GM21447 (cell line): ENCODE measurements around the gene ZNF608.

Experiments
- ATAC-seq: cut with Tn5 transposase; IDR thresholded peaks from one replicate; pipeline ENCODE4 v1.9.1; 2021; ENCODE audit not compliant: unreplicated experiment

ZNF608 gene

DNA sequence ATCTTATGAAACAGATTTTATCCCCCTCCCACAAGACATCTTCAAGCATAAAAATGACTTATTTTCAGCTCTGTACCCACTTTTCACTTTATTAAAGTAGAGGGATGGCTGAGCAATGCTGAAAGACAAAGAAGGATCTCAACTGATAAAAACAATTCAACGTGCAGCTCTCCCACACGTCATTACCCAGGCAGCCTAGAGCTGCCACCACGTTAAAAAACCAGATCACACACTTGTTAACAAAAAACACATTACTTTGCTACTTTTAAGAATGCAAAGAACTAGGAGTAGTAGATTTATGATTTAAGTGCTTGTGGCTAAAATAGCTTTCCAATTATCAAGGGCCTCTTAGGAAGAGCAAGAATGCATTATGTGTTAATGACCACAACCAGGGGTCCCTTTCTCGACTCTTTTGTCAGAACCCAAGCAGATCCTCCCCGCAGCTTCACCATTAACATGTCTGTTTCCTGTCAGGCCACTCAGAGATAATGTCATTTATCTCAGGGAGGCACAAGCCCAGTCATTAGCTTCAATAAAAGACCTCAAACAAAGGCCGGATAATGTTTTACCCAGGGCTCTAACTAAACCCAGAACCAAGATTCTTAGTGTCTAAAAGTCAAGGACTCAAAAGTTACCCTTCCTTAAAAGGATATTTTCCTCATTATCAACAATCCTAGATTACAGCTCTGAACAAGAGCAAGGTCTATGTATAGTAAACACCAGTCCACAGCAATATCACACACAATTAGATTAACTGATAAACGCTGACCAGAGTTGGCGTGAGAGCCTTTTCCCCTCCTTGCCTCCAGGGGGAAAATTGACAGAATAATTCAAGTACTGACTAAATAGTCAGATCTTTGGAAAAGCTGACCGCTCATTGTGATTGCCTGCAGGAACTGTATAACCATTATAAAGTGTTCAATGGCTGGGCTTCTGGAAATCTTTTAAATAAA lies 7.5 kb downstream of the ZNF608 start:
- no peak for ATAC-seq

DNA sequence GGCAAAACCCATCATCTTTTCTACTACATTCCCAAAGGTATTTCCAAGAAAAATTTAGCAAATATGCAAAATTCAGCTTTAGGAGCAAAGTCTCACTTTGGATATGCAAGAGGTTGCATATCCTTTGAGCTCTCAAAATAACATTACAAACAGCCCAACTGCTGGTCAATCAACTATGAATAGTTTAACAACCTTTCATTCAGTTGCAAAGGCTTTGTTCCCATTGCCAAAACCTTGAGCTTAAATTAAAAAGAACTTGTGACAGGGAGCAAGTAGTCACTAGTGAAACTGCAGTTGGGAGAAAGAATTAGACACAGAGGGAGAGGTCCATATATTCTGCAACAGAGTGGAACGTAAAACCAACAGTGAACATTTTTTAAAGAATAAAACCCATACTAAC lies 8.8 kb downstream of the ZNF608 start:
- ATAC-seq, result no peak

DNA sequence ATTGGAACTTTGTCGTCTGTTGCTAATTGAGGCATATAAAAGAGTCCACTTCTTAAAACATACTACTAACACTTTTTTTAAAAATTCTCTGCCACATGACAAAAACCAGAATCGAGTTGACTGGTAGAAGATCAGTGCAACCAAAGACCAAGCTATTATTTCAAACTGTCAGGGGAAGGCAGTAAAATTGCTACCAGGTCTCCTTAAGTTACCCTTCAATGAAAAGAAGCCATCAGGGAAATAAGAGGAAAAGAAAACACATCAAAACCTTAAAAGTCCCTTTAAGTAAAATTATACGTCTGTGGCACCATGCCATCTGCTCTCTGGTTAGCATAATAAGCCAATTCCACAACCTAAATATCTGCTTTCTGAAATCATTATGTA lies 9.6 kb downstream of the ZNF608 start:
- ATAC-seq, result no peak

DNA sequence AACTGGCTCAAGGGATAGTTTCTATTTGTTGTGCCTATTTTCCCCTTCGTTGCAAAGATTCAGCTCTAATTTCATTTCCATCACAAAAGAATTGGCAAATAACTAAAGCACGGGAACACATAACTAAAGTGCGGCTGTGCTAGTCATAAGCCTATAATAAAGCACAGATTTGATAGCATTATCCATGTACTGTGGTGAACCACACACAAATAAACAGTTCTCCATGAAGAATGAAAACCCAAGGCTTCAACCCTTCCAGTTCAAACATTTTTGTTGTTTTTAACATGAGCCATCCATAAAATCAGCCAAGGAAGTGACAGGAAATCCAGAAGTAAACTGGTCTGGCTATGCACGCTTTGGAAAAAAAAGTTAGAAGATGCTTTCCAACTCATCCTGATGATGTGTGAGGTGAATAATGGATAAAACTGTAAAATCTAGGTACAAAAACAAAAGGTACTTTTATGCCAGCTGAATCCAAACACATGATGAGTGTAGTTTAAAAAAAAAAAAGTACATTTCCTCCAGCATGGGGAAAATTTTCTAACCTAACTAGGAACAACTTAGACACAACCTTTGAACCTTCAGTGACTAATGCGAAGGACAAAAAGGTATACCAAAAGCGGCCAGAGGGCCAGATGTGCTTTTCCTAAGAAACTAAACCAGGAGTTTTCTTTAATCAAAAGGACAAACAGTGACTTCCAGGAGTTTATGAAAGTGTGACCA lies 10.2 kb downstream of the ZNF608 start:
- no peak for ATAC-seq

DNA sequence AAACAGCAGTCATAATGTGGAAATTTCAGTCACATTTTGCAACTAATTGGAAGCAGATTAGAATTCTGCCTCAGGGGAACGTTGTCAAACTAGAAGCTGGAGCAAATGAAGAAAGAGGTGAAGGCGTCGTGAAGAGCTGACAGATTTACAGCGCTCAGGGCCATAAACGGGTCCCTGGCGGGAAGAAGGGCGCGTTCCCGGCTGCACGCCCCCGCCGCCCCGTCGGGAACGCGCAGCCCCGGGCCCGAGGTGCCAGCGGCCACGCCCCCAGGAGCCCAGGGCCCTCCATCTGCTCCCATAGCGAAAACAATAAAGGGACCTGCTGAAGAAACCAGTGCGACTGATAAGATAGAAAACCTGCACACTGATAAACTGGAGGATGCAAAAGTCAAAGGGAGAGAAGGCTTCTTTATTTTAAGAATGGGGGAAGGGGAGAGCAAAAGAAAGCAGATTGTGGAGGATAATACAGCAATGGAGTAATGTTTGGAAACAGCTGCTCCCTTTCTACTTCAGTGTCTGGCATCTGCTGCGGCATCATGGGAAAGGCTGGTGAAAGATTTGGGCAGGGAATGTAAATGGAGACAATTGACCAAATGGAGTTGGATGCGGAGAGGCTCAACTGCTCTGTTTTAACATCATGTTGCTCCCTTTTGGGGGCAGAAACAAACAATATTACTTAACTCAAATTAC lies 11.1 kb downstream of the ZNF608 start:
- no peak for ATAC-seq

DNA sequence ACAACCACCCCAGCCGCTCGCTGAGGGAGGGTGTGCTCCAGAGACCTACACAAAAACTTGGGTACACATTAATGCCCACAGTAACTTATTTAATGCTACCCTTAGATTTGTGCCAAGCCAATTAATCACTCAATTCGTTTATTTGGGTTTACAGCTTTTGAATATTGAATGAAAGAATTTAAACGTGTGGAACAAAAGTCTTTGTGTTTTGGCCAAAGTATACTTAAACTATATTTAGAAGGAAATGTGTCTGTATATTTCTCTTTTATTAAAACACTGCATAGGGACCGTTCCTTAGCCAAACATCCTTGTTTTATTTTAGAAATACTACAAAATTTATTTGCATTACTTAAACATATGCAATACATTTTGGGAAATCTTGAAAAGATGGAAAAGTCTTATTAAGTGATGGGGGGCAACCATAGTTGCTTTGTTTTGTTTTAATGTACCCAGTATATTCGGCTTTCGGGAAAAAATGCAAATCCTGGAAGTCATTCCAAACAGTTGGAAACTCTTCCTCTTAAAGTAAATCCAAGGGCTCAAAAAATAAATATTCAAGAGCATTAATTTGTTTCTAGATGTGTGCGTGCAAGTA lies 11.8 kb downstream of the ZNF608 start:
- ATAC-seq, result no peak

DNA sequence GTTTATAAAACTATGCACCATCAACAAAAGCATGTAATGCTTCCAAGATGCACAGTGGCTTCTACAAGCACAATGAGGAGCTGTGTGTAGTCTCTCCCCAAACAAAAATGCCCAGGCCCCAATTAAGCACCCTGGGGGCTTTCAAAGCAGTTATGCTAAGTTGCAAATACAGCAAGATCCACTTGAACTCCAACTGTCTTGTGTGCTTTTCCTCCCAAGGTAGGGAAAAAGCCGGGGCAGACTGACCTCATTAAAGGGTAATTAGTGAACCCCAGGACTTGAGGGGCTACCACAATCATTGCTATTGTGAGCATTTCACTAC lies 13.1 kb downstream of the ZNF608 start:
- ATAC-seq, result no peak

DNA sequence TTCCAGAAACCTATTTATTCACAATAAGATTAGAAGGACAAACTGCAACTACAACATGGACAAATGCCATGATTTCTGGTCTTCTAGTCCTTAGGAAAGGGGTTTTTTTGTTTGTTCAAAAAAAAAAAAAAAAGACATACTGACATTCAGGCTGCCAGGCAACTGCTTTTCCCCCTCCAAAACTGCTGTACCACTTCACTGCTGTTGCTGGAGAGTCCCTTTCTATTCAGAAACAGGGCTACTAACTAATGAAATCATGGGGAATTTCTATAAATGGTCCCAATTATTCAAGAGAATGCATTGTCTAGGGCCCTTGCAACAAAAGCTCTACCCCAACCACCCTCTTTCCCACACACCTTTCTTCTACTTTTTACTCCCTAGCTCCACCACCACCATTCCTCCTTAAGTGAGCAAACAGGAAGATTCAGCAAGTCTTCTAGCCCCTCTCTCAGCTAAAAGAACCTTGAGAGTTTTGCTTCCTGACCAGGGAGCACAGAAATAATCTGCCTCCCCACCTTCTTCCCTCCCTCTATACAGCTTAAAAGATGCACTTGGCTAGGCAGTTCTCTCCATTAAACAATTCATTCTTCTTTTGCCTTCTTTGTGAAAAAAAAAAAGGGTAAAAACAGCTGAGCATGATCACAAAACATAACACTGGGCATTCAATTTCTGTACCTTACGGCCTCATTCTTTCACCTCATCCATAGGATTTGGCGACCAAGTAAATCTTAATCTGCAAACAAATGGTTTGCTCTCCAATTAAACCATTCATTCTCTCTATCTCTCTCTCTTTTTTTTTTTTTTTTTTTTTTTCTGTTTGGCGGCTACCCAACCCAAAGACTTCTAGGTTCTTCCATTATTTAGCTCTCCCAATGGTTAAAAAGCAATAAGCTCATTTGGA lies 13.8 kb downstream of the ZNF608 start:
- no peak for ATAC-seq

DNA sequence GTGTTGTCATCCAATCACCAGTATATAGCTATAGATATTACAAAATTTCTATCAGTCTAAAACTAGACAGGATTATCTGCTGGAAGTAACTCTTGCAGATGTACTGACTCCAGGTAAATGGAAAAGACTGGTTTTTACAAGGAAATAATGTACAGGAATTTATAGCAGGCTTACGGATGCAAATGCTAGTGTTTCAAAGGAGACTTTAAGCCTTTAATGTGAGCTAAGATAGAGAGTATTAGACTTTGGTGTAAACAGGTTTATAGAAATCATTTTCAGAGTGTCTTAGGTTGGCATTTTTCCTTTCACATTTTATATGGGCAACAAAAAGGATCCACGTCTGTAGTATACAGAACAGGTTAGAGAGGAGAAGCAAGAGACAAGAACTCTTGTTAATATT lies 16.1 kb downstream of the ZNF608 start:
- no peak for ATAC-seq

DNA sequence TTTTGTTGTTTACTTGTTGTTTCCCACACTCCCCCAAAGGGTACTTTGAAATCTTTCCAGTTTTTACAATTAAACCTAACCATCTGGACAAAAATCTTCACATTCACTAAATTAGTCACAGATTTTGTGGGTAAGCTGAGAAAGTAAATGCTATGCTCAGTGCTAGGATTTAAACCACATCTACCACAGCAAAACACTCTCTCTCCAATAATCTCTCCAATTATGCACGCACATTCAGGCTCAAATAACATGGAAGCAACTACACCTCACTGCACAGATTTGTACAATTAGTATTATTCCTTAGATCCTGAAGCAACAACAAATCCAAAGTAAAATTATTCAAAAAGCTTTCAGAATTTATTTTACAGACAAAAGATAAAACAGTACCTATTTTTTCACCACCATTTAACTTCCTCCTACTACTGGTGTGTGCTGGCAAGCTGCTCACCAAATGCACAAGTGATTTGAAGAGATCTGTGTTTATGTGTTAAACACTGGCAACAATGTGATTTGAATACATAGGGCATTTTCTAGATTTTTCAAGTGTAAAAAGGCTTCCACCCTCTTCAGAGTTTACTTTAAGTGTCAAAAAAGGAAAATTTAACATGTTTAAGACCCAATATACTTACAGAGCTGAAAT lies 16.6 kb downstream of the ZNF608 start:
- no peak for ATAC-seq

DNA sequence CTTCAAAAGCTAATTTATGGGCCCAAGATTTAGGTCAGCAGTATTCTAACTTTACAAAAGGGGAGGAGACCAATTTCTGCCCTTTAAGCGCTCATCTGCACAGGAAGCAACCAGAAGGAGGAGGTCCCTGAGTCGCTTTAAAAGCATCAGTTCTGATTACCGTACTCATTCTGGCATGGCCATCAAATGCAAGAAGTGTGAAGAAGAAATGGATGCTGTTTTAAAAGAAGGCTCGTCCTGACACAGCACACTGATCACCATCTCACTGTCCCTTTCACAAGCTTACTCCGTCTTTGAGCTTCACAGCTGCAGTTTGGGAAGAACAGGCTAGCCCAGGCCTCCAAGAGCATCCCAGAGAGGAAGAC lies 17.5 kb downstream of the ZNF608 start:
- no peak for ATAC-seq

DNA sequence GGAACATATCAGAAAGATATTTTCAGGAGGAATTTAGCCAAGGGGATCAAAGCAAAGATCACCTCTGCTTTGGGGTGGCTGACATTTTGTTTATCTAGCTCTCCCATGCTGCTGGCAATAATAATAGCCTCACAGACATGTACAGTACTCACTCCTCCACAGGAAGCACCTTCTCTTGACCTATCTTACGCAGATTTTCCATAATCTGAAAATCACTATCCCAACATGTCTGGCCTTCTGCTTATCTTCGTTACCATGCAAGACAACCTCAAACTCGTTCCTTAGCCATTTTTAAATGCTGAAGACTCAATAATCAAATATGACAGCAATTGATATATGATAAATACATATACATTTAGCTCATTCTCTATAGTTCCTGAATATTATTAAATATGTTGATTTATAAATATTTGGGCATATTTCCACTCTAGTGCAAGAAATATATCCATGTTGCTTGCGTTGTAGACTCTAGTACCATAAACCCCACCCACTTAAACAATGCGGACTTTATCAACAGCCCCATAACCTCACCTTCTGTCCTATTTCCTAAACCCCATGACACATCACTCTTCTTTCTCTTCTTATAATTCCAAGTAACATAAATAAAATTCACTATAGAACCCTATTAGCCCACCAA lies 18.0 kb downstream of the ZNF608 start:
- no peak for ATAC-seq

DNA sequence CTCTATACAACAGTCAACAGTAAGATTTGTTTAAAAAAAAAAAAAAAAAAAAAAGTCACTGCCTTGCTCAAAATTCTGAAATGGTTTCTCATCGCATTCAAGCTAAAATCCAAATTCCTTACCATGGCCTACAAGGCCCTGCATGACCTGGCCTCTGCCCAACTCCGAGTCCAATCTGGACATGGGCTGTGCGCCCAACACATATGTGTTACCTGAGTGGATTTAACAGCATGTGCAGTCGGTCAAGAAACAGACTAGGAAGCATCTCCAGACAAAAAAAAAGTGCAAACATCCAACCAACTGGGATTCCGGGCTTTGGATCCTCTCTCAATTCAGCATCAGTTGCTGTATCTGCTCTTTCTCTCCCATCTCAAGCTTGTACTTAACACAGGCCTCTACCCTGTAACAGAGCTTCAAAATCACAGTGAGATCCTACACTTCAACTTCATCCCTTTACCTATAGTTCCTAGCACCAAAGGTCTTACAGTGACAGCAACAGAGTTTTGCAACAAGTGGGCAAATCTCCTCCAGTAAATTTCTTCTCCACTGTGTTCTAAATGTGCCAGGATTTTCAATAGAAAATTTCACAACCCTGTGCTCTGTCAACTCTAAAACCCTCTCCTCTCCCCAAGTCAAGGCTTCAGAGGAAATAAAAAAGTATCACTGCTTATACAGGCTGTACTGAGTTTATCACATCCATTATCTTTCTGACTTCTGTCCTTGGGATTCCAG lies 19.6 kb downstream of the ZNF608 start:
- ATAC-seq, result no peak

DNA sequence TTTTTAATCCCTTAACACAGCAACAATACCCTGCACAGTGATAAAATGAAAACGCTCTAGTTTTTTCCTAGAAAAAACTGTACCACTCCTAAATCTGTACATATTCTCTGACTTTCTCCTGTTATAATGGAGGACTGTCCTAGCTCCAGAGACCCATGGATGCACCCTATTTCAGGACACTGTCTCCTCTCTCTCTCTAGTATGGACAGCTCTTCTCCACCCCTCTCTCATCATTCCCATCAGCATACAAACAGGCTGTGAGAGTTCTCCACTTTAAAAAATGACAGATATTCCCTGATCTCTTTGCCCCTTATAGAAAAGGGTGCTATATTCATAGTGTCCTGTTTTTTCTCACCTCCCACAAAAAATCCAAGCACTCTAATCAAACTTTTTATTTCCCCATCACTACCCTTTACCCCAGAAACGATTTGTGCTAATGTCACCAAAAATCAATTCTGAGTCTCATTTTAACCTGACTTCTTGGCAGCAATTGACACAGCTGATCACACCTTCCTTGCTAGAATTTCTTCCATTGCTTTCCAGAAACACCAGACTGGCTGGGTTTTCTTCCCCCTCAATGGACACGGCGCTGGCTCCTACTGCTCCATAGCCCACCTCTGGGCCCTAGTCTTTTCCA lies 20.7 kb downstream of the ZNF608 start:
- no peak for ATAC-seq

DNA sequence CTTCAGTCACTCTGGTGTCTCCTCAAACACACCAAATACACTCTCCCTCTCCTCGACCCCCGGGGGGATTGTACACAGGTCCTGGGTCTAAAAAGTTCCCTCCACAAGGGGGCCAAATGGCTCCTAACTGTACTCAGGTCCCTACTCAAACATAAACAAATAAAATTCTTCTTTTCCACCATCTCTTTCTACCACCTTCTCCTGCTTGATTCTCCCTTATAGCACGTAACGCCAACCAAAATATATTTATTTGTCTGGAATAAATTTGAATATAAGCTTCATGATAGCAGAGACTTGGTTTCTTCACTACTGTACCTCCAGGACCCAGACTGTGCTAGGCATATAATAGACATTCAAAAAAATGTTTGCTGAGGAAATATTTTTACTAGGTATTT lies 21.4 kb downstream of the ZNF608 start:
- ATAC-seq, result peak; percentile 48

DNA sequence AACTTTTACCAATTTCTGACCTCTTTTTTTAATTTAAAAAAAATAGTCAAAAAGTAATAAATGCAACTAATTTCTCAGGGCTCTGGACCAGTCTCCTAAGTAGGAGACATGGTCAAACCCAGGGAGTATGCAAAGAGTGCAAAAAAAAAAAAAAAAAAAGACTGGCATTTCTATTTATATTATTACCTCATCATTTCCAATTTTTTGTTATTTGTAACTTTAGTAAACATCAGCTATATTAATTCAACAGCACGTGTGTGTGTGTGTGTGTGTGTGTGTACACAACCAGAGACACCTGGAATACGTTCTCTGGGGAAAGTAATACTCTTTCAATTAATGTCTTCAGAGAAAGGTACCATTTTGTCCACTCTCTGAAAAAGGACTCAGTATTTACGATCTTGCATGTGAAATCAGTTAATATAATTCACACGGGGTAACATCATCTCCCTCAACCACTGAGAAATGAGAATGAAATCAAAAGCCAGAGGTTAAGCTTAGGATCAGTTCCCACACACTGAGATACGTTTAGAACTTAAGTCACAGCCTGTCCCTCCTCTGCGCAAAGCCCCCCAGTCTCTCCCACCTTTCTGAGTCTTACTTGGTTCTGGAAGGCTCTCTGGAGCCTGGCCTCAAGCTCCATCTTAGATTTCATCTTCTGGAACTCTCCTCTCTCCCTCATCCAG lies 21.9 kb downstream of the ZNF608 start:
- peak; percentile 35 for ATAC-seq

DNA sequence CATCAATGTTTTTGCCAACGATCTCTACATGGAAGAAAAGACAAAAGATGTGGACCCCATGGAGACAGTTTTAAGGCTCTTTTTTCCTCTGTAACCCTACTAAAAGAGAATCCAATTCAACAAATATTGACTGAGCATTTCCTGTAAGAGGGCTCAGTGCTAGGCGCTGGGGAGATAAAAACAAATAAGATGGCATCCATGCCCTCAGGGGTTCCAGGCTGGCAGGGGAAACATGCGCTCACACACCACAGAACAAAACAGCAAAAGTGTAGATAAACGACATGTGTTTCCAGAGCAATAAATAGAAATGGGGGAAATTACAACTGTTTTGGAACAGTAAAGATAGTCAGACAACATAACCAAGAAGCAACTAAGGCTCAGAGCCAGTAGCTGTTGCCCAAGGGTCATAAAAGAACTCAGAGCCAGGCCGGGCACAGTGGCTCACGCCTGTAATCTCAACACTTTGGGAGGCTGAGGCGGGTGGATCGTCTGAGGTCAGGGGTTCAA lies 25.2 kb downstream of the ZNF608 start:
- ATAC-seq, result no peak

DNA sequence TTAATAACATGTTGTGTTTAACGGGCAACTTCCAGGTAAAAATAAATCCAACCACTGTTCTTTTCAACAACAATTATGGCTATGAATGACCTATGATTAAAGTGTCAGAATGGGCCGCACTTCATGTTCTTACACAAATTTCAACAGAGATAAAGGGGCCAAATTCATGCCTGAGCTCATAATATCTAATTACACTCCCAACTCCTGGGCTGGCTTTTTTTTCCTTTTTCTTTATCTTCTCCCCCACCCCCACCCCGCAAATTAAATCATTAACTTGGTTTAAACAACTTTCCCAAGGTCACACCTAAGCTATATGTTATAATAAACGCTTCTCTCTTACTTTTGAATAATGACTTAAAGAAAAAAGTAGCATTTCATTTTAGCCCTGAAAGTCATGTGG lies 25.8 kb downstream of the ZNF608 start:
- no peak for ATAC-seq
